Loucy (cell line): ENCODE data around the gene RNF41.

Source experiments
- CTCF ChIP-seq: fragments of 200-600 bp; sonication (generic); conservative IDR thresholded peaks from 2 replicates; pipeline ENCODE4 v1.5.1; 2014; ENCODE audit warnings: mild to moderate bottlenecking, antibody characterized with exemption, low read length
- EZH2phosphoT487 ChIP-seq: fragments of 200-600 bp; IDR thresholded peaks from 2 replicates; pipeline ENCODE4 v1.6.1; 2018; ENCODE audit warnings: antibody characterized with exemption, mild to moderate bottlenecking, moderate library complexity, borderline replicate concordance

GRCh38 chr12:56230432-56231183 is 8.9 kb upstream of the RNF41 start:
- TF ChIP-seq CTCF (no peak), EZH2phosphoT487 (no peak)
